ENCODE measurements around the gene BICRAL.
"Not testable (repeated sequence)": the region's sequence is repeated elsewhere in the genome, so short reads cannot be mapped to it uniquely, and the experiment has no call there.

BICRAL gene, protein sequence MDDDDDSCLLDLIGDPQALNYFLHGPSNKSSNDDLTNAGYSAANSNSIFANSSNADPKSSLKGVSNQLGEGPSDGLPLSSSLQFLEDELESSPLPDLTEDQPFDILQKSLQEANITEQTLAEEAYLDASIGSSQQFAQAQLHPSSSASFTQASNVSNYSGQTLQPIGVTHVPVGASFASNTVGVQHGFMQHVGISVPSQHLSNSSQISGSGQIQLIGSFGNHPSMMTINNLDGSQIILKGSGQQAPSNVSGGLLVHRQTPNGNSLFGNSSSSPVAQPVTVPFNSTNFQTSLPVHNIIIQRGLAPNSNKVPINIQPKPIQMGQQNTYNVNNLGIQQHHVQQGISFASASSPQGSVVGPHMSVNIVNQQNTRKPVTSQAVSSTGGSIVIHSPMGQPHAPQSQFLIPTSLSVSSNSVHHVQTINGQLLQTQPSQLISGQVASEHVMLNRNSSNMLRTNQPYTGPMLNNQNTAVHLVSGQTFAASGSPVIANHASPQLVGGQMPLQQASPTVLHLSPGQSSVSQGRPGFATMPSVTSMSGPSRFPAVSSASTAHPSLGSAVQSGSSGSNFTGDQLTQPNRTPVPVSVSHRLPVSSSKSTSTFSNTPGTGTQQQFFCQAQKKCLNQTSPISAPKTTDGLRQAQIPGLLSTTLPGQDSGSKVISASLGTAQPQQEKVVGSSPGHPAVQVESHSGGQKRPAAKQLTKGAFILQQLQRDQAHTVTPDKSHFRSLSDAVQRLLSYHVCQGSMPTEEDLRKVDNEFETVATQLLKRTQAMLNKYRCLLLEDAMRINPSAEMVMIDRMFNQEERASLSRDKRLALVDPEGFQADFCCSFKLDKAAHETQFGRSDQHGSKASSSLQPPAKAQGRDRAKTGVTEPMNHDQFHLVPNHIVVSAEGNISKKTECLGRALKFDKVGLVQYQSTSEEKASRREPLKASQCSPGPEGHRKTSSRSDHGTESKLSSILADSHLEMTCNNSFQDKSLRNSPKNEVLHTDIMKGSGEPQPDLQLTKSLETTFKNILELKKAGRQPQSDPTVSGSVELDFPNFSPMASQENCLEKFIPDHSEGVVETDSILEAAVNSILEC

GRCh38 chr6:42781796-42782688 is at the start of gene BICRAL:
Gene BICRAL, plus strand, starts transcription at chr6:42782052. Its CDS starts 39,971 bp downstream, at chr6:42822023.
- no peaks in the 10 kb centered on the region for H3K9me3 Mint-ChIP-seq
- H3K4me1 Mint-ChIP-seq: peaks cover 34% of the 10 kb centered on the region
- no peaks in the 10 kb centered on the region for H3K27me3 Mint-ChIP-seq
- peak; percentile 51 for ATAC-seq
- no peak within 1 kb of the TSS for H3K27ac Mint-ChIP-seq
- H3K4me3 Mint-ChIP-seq: peak within 1 kb of the TSS; percentile 82
- peaks cover 12% of the 10 kb centered on the region for H3K36me3 Mint-ChIP-seq

DNA sequence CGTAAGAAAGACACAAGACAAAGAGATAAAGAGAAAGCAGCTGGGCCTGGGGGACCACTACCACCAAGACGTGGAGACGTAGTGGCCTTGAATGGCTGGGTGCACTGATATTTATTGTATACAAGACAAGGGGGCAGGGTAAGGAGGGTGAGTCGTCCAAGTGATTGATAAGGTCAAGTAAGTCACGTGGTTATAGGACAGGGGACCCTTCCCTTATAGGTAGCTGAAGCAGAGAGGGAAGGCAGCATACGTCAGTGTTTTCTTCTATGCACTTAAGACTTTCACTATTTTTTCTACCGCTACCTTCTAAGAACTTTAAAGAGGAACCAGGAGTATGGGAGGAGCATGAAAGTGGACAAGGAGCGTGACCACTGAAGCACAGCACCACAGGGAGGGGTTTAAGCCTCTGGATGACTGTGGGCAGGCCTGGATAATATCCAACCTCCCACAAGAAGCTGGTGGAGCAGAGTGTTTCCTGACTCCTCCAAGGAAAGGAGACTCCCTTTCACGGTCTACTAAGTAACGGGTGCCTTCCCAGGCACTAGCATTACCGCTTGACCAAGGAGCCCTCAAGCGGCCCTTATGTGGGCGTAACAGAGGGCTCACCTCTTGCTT is 47.9 kb upstream of the BICRAL start:
- H3K4me3 Mint-ChIP-seq, H3K36me3 Mint-ChIP-seq, H3K9me3 Mint-ChIP-seq, H3K27ac Mint-ChIP-seq, H3K4me1 Mint-ChIP-seq, H3K27me3 Mint-ChIP-seq, ATAC-seq: not testable (repeated sequence)

- ATAC-seq: no peak
- no peaks in the 10 kb centered on the region for H3K36me3 Mint-ChIP-seq
- no peak overlapping the region for H3K4me3 Mint-ChIP-seq
- H3K4me1 Mint-ChIP-seq: peaks cover 11% of the 10 kb centered on the region
- H3K9me3 Mint-ChIP-seq: no peaks in the 10 kb centered on the region
- H3K27me3 Mint-ChIP-seq: no peaks in the 10 kb centered on the region
- no peak overlapping the region for H3K27ac Mint-ChIP-seq
Observed at GRCh38 chr6:42735976-42736375, 45.9 kb upstream of the BICRAL start.

GRCh38 chr6:42740725-42741124 is 41.1 kb upstream of the BICRAL start:
- H3K27me3 Mint-ChIP-seq: no peaks in the 10 kb centered on the region

GRCh38 chr6:42742116-42742894 is 39.5 kb upstream of the BICRAL start:
- ATAC-seq: no peak
- Mint-ChIP-seq H3K27me3 (no peaks in the 10 kb centered on the region), H3K4me3 (no peak overlapping the region), H3K27ac (no peak overlapping the region), H3K4me1 (peaks cover 20% of the 10 kb centered on the region), H3K9me3 (no peaks in the 10 kb centered on the region), H3K36me3 (peaks cover 5% of the 10 kb centered on the region)

More at GRCh38 chr6:42740725-42741124, 41.1 kb upstream of the BICRAL start:
- Mint-ChIP-seq H3K9me3 (no peaks in the 10 kb centered on the region), H3K4me1 (peaks cover 16% of the 10 kb centered on the region), H3K36me3 (peaks cover 2% of the 10 kb centered on the region), H3K4me3 (no peak overlapping the region), H3K27ac (no peak overlapping the region)
- no peak for ATAC-seq

- H3K9me3 Mint-ChIP-seq: no peaks in the 10 kb centered on the region
- no peaks in the 10 kb centered on the region for H3K27me3 Mint-ChIP-seq
- no peak for ATAC-seq
- H3K27ac Mint-ChIP-seq: no peak overlapping the region
- peaks cover 5% of the 10 kb centered on the region for H3K36me3 Mint-ChIP-seq
- H3K4me1 Mint-ChIP-seq: peaks cover 33% of the 10 kb centered on the region
- peak overlapping the region; percentile 100 for H3K4me3 Mint-ChIP-seq
Observed at GRCh38 chr6:42744351-42744893, 37.4 kb upstream of the BICRAL start.

DNA sequence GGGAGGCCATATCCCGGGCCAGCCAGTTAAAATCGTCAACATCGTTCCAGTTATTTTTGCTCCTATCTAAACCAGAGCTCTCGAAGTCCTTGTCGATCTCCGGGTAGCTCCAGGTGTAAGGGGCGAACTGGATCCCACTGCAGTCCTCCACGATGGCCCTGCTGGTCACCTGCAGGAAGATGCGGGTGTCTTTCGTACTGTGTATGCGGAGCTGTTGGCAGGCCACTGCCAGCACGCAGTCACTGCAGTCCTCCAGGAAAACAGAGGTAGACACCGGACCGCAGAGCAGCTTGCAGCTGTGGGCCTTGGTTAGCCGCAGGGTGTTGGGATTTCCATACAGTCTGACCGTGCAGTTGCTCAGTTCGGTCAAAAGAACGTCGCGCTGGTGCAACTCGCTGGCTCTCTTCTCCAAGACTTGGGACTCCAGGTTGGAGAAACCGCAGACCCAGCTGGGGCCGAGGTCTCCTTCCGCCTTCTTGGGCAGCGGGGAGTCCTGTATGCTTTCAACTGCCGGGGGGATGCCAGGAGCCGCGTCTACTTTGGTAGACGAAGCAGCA is 36.7 kb upstream of the BICRAL start:
- Mint-ChIP-seq H3K4me1 (peaks cover 34% of the 10 kb centered on the region), H3K4me3 (peak overlapping the region; percentile 100), H3K9me3 (no peaks in the 10 kb centered on the region), H3K36me3 (peaks cover 5% of the 10 kb centered on the region), H3K27me3 (no peaks in the 10 kb centered on the region), H3K27ac (peak overlapping the region; percentile 89)
- no peak for ATAC-seq

- ATAC-seq: peak; percentile 88
- H3K9me3 Mint-ChIP-seq: no peaks in the 10 kb centered on the region
Observed at GRCh38 chr6:42745640-42746462, 36.0 kb upstream of the BICRAL start, which contains the start of gene TBCC. Gene TBCC, minus strand, starts transcription at chr6:42746103. Its CDS starts 30 bp downstream, at chr6:42746073.

DNA sequence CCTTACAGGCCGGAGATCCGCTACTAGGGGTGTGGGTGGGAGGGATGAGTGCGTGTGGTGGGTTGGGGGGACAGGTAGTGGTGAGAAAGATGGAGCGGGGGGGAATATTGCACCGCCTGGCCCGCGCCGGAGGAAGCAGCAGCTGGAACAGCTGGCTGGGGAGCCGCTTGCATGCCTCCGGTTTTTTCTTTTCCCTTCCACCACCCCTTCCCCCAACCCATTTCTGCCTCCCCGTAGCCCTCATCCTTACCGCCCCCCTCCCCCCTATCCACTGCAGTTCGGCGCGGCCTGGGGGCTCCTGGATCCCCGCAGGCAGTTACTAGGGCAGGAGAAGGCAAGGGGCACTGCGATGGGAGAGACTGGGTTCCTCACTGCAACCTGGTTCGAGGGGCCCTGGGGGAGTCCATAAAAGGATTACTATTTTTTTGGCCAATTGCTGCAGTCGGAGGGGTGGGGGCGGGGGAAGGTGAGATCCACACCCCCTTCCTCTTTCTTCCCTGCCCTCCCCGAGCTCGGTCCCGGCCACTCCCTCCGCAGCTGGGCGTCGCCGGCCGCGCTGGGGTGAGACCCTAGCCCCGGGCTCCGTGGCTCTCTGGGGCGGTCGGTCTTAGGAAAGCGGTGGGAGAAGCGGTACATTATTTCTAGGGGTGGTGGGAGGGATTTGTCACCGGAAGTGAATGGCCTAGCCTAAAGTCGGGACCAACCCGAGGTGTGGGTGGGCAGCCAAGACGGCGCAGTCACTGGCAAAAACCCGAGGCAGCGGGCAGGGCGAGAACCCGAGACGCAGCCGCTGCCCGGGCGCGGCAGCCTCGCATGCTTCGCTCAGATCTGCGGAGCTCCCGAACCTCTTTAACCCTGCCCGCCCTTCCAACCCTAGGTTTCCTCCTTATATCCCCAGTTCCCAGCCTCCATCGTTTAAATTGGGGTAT is 35.1 kb upstream of the BICRAL start:
- H3K27ac Mint-ChIP-seq: peak overlapping the region; percentile 89
- no peaks in the 10 kb centered on the region for H3K9me3 Mint-ChIP-seq
- no peaks in the 10 kb centered on the region for H3K27me3 Mint-ChIP-seq
- peak; percentile 88 for ATAC-seq
- H3K36me3 Mint-ChIP-seq: peaks cover 5% of the 10 kb centered on the region
- H3K4me1 Mint-ChIP-seq: peaks cover 27% of the 10 kb centered on the region
- H3K4me3 Mint-ChIP-seq: peak overlapping the region; percentile 100

More at GRCh38 chr6:42745640-42746462, 36.0 kb upstream of the BICRAL start, which contains the start of gene TBCC:
- Mint-ChIP-seq H3K27me3 (no peaks in the 10 kb centered on the region), H3K4me1 (peaks cover 31% of the 10 kb centered on the region), H3K27ac (peak within 1 kb of the TSS; percentile 89), H3K36me3 (peaks cover 5% of the 10 kb centered on the region), H3K4me3 (peak within 1 kb of the TSS; percentile 100)

- peak overlapping the region; percentile 89 for H3K27ac Mint-ChIP-seq
- peak overlapping the region; percentile 100 for H3K4me3 Mint-ChIP-seq
- no peaks in the 10 kb centered on the region for H3K27me3 Mint-ChIP-seq
- no peaks in the 10 kb centered on the region for H3K9me3 Mint-ChIP-seq
- H3K36me3 Mint-ChIP-seq: peaks cover 5% of the 10 kb centered on the region
- peaks cover 32% of the 10 kb centered on the region for H3K4me1 Mint-ChIP-seq
- ATAC-seq: no peak
Observed at GRCh38 chr6:42748203-42748898, 33.5 kb upstream of the BICRAL start.

DNA sequence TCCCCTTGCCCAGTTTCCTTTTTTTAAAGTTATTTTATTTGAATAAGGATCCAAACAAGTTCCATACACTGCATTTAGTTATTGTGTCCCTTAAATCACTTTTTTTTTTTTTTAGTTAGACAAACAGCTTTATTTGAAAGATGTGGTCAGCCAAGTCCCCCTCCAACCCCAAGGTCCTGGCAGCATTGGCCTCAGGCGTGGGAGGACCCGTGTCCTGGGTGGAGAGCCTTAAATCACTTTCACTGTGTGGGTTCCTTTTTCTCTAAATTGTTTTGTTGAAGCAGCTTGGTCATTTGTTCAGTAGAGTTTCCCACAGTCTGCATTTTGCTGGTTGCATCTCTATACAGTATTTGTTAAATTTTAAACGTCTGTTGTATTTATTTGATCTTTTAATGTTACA is 30.8 kb upstream of the BICRAL start:
- Mint-ChIP-seq H3K36me3 (peaks cover 5% of the 10 kb centered on the region), H3K4me1 (peaks cover 34% of the 10 kb centered on the region), H3K27ac (no peak overlapping the region), H3K27me3 (no peaks in the 10 kb centered on the region), H3K9me3 (no peaks in the 10 kb centered on the region), H3K4me3 (no peak overlapping the region)
- no peak for ATAC-seq

Data from stimulated activated memory B cell treated with anti-CD40 and anti-IgM and Interleukin-4, amounts not matched to agents 10 μg/mL and 1 μg/mL and 100 μg/mL, for 72 hours (primary cell).